Activated CD4-positive, alpha-beta memory T cell treated with anti-CD3 and anti-CD28 coated beads, Interleukin-2, amount 10 ng/mL, durations not matched to agents 7 days and 5 days (primary cell): ENCODE results near the gene NIF3L1. TPM values are rescaled to one million over a fixed set of nuclear protein-coding genes. Genes with fewer than 3 reads are reported as not detected.

Source experiments
- CTCF ChIA-PET: fragments of 350-600 bp; sonication (Branson Sonifier 250); formaldehyde crosslinking; loops from one replicate; lab custom pipeline; 2021; ENCODE audit warnings: antibody characterized with exemption, inconsistent platforms; lab: Charles Lee
- POLR2A ChIA-PET: fragments of 350-600 bp; sonication (Branson Sonifier 250); formaldehyde crosslinking; loops from one replicate; lab custom pipeline; 2021; ENCODE audit warnings: antibody characterized with exemption; lab: Charles Lee
- DNase-seq: peaks from one replicate; pipeline ENCODE4 v3.0.0-alpha.2; 2020
- H3K27ac Mint-ChIP-seq: one replicate; pipeline ENCODE4 v1.8.0; 2021; ENCODE audit warnings: mild to moderate bottlenecking, mixed read lengths
- H3K27me3 Mint-ChIP-seq: one replicate; pipeline ENCODE4 v1.8.0; 2021; ENCODE audit warnings: mixed read lengths
- H3K36me3 Mint-ChIP-seq: one replicate; pipeline ENCODE4 v1.8.0; 2021; ENCODE audit warnings: low read depth, mixed read lengths
- H3K4me1 Mint-ChIP-seq: one replicate; pipeline ENCODE4 v1.8.0; 2021; ENCODE audit warnings: mixed read lengths
- H3K4me3 Mint-ChIP-seq: one replicate; pipeline ENCODE4 v1.8.0; 2021; ENCODE audit warnings: mild to moderate bottlenecking, mixed read lengths
- H3K9me3 Mint-ChIP-seq: one replicate; pipeline ENCODE4 v1.8.0; 2021; ENCODE audit warnings: mixed read lengths
- total RNA-seq, 2 experiments: library from RNA; stranded (reverse); gene quantifications; one replicate each; pipeline ENCODE4 v1.2.3, GENCODE V29; 2021

NIF3L1 gene
- total RNA-seq, 2 experiments from 2014 or later: 28.9 to 30.1 TPM

- Mint-ChIP-seq H3K9me3 (no peaks in the 10 kb centered on the region), H3K27ac (peak overlapping the region; percentile 31), H3K27me3 (no peaks in the 10 kb centered on the region), H3K4me3 (no peak overlapping the region), H3K4me1 (peaks cover 28% of the 10 kb centered on the region), H3K36me3 (peaks cover 61% of the 10 kb centered on the region)
- DNase-seq: peak; percentile 66
- ChIA-PET POLR2A (interaction anchor here (0.6 to 3.0 kb wide), 4 partner anchors 19 to 225 kb away, joined by 3 to 17 read pairs (median 3); partner anchors contain the start of gene ORC2), CTCF (interaction anchor here (0.5 to 1.6 kb wide), 8 partner anchors 18 to 288 kb away, joined by 3 to 6 read pairs (median 4); partner anchors contain the start of genes HYCC2 and ORC2)
Observed at GRCh38 chr2:200944467-200945394, 55.6 kb downstream of the NIF3L1 start.

DNA sequence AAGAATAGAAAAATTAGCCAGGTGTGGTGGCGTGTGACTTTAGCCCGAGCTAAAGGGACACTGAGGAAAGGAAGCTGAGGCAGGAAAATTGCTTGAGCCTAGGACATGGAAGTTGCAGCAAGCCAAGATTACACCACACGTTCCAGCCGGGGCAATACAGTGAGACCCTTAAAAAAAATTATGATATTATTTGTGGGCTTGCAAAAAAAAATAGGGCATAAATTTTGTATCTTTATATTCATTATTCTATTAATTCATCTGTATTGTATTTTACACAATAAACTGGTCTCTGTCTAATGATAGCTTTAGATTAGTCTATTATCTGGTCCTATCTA is 56.2 kb downstream of the NIF3L1 start:
- no peaks in the 10 kb centered on the region for H3K9me3 Mint-ChIP-seq
- no peak overlapping the region for H3K4me3 Mint-ChIP-seq
- peaks cover 60% of the 10 kb centered on the region for H3K36me3 Mint-ChIP-seq
- CTCF ChIA-PET: interaction anchor here (0.5 to 1.6 kb wide), 6 partner anchors 18 to 287 kb away, joined by 3 to 6 read pairs (median 4); partner anchors contain the start of gene ORC2
- POLR2A ChIA-PET: interaction anchor here (0.9 to 3.0 kb wide), 3 partner anchors 18 to 224 kb away, joined by 3 to 17 read pairs (median 3); partner anchors contain the start of gene ORC2
- no peaks in the 10 kb centered on the region for H3K27me3 Mint-ChIP-seq
- no peak overlapping the region for H3K27ac Mint-ChIP-seq
- DNase-seq: no peak
- H3K4me1 Mint-ChIP-seq: peaks cover 28% of the 10 kb centered on the region

DNA sequence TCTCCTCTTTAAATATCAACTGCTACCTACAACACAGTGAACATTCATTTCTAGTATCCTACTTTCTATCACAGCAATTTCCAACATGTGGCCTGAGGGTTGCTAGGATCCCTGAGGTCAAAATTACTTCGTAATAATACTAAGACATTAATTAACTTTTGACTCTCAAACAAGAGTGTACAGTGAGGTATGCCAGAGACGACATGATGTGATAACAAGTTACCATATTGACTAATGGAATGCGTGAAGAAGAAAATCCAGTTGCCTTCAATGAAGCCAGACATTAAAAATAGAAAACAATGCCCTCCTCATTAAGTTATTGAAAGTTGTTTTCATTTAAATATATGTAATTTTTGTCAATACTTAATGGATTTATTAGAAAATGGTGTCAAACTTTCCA is 61.2 kb downstream of the NIF3L1 start:
- peaks cover 42% of the 10 kb centered on the region for H3K36me3 Mint-ChIP-seq
- H3K9me3 Mint-ChIP-seq: no peaks in the 10 kb centered on the region
- no peak for DNase-seq
- H3K27ac Mint-ChIP-seq: no peak overlapping the region
- H3K27me3 Mint-ChIP-seq: no peaks in the 10 kb centered on the region
- ChIA-PET CTCF (interaction anchor here (0.9 kb wide), 1 partner anchor 13 kb away, joined by 4 read pairs; the partner anchor contains the start of gene ORC2), POLR2A (interaction anchor here (1.2 kb wide), 2 partner anchors 10 to 122 kb away, joined by 3 to 5 read pairs; partner anchors contain the start of gene NDUFB3)
- peaks cover 5% of the 10 kb centered on the region for H3K4me1 Mint-ChIP-seq
- no peak overlapping the region for H3K4me3 Mint-ChIP-seq

Other genes with a start within 250 kb of the NIF3L1 start
- gene BZW1, start 77.5 kb upstream of the NIF3L1 start, total RNA-seq: 100 to 1,000 TPM; 266 to 272 TPM
- 100 to 1,000 TPM; 164 to 169 TPM for gene CLK1, start 24.7 kb upstream of the NIF3L1 start, total RNA-seq
- gene PPIL3, start 294 bp upstream of the NIF3L1 start, total RNA-seq: 100 to 1,000 TPM; 101 to 102 TPM
- 10 to 100 TPM; 50.8 to 51.6 TPM for gene ORC2, start 74.3 kb downstream of the NIF3L1 start, total RNA-seq
- gene HYCC2, start 182.3 kb downstream of the NIF3L1 start, total RNA-seq: 10 to 100 TPM; 27.9 to 31.9 TPM
- 100 to 1,000 TPM; 133 to 135 TPM for gene NDUFB3, start 182.6 kb downstream of the NIF3L1 start, total RNA-seq
- 100 to 1,000 TPM; 192 to 196 TPM for gene CFLAR, start 226.8 kb downstream of the NIF3L1 start, total RNA-seq